Measurements from ENCODE around the gene AJUBA. TPM values are rescaled to one million over a fixed set of nuclear protein-coding genes. Genes with fewer than 3 reads are reported as not detected.

Gene AJUBA
- 2.4 and 2.7 TPM in 2 replicates for total RNA-seq

GRCh38 chr14:22982477-22983245 is at the start of gene AJUBA:
AJUBA (minus strand) TSS chr14:22982551; CDS start chr14:22982266, 285 bp downstream.
- H3K4me1 Mint-ChIP-seq, result peaks cover 7% of the 10 kb centered on the region
- H3K27ac Mint-ChIP-seq, result no peak within 1 kb of the TSS
- H3K4me3 Mint-ChIP-seq, result no peak within 1 kb of the TSS
- intact Hi-C loops (cut with micrococcal nuclease), result loop anchor here (1.0 to 10.0 kb wide), 8 partner anchors 9 to 1068 kb away; partner anchors contain the start of genes HAUS4, PRMT5 and SLC7A8
- H3K9me3 Mint-ChIP-seq, result no peaks in the 10 kb centered on the region
- H3K27me3 Mint-ChIP-seq, result peaks cover 14% of the 10 kb centered on the region
- peak; percentile 93 for DNase-seq
- no peaks in the 10 kb centered on the region for H3K36me3 Mint-ChIP-seq (ENCODE audit: low read depth)

DNA sequence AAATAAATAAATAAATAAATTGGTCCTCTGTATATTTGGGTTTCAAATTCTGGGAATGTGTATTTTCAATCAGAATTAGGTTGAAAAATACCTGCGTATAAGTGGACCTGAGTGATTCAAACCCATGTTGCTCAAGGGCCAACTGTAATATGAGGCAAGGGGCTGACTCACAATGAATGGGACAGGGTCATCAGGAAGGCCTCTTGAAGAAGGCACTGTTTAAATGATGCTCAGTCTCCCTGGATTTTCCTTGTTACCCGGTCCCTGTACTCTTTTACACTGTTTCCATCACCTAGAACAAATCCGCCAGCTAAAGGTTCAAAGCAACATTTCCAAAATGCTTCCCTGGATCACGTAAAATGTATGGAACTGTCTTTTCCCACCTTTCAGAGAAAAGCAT is 48.6 kb upstream of the AJUBA start:
- H3K4me1 Mint-ChIP-seq, result peaks cover 43% of the 10 kb centered on the region
- intact Hi-C loops (cut with micrococcal nuclease), result no loop called here
- no peak overlapping the region for H3K4me3 Mint-ChIP-seq
- no peak for DNase-seq
- no peak overlapping the region for H3K27ac Mint-ChIP-seq
- no peaks in the 10 kb centered on the region for H3K9me3 Mint-ChIP-seq
- peaks cover 52% of the 10 kb centered on the region for H3K36me3 Mint-ChIP-seq (ENCODE audit: low read depth)
- H3K27me3 Mint-ChIP-seq, result no peaks in the 10 kb centered on the region

GRCh38 chr14:23028799-23029198 is 46.4 kb upstream of the AJUBA start:
- Mint-ChIP-seq H3K27ac (peak overlapping the region; percentile 14), H3K4me1 (peaks cover 52% of the 10 kb centered on the region), H3K9me3 (no peaks in the 10 kb centered on the region), H3K36me3 (ENCODE audit: low read depth) (peaks cover 65% of the 10 kb centered on the region), H3K4me3 (peak overlapping the region; percentile 41), H3K27me3 (no peaks in the 10 kb centered on the region)
- intact Hi-C loops (cut with micrococcal nuclease), result no loop called here
- peak; percentile 70 for DNase-seq

- Mint-ChIP-seq H3K27ac (peak overlapping the region; percentile 80), H3K9me3 (no peaks in the 10 kb centered on the region), H3K4me3 (peak overlapping the region; percentile 18), H3K27me3 (no peaks in the 10 kb centered on the region), H3K4me1 (peaks cover 56% of the 10 kb centered on the region), H3K36me3 (ENCODE audit: low read depth) (peaks cover 52% of the 10 kb centered on the region)
- no peak for DNase-seq
- intact Hi-C loops (cut with micrococcal nuclease), result no loop called here
Measured at GRCh38 chr14:23025151-23025814, 42.9 kb upstream of the AJUBA start.

- peaks cover 56% of the 10 kb centered on the region for H3K4me1 Mint-ChIP-seq
- peaks cover 52% of the 10 kb centered on the region for H3K36me3 Mint-ChIP-seq (ENCODE audit: low read depth)
Measured at GRCh38 chr14:23024612-23025075, 42.3 kb upstream of the AJUBA start.

GRCh38 chr14:23023795-23024152 is 41.4 kb upstream of the AJUBA start:
- Mint-ChIP-seq H3K9me3 (no peaks in the 10 kb centered on the region), H3K4me1 (peaks cover 48% of the 10 kb centered on the region), H3K27ac (no peak overlapping the region), H3K4me3 (no peak overlapping the region), H3K27me3 (no peaks in the 10 kb centered on the region), H3K36me3 (ENCODE audit: low read depth) (peaks cover 45% of the 10 kb centered on the region)
- intact Hi-C loops (cut with micrococcal nuclease), result no loop called here
- DNase-seq, result no peak

More at GRCh38 chr14:23024612-23025075, 42.3 kb upstream of the AJUBA start:
- Mint-ChIP-seq H3K9me3 (no peaks in the 10 kb centered on the region), H3K27ac (peak overlapping the region; percentile 80), H3K27me3 (no peaks in the 10 kb centered on the region), H3K4me3 (no peak overlapping the region)
- DNase-seq, result no peak
- intact Hi-C loops (cut with micrococcal nuclease), result no loop called here

DNA sequence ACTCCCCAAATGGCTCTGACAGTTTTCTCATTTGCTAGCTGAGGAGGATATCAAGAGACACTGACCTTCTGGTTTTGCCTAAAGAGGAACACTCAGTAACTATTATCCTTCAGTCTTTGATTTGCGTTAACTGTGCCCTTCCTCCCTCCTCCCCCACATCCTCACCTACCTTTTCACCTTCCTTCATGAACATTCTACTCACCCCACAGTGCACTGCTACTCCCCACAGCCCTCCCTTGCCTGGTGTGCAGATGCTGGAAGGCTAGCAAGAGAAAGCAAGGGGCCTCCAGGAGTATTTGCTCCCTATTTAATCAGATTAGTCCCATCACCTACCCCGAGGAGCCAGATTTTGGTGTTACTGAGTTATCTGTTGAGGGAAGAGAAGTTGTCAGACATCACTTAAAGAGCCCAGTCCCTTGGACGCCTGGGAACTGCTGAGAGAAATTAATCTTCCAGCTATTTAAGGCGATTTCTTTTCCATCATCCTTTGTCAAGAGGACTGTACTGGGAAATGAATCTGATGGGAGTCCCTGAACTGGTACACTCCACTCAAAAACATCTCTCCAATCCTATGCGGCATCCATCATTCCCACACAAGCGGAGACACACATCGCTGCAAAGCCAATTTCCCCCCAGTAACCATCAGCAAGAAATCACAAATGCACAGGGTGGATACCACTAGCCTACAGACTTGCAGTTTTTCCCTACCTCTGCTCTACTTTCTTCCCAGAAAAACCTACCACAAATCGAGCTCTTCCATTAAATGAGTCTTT is 40.9 kb upstream of the AJUBA start:
- Mint-ChIP-seq H3K27ac (no peak overlapping the region), H3K4me1 (peaks cover 45% of the 10 kb centered on the region), H3K36me3 (ENCODE audit: low read depth) (peaks cover 42% of the 10 kb centered on the region), H3K27me3 (no peaks in the 10 kb centered on the region), H3K9me3 (no peaks in the 10 kb centered on the region), H3K4me3 (no peak overlapping the region)
- intact Hi-C loops (cut with micrococcal nuclease), result no loop called here
- DNase-seq, result no peak

GRCh38 chr14:23021889-23022442 is 39.6 kb upstream of the AJUBA start:
- Mint-ChIP-seq H3K4me1 (peaks cover 40% of the 10 kb centered on the region), H3K36me3 (ENCODE audit: low read depth) (peaks cover 35% of the 10 kb centered on the region), H3K9me3 (no peaks in the 10 kb centered on the region), H3K27ac (no peak overlapping the region), H3K4me3 (no peak overlapping the region), H3K27me3 (no peaks in the 10 kb centered on the region)
- intact Hi-C loops (cut with micrococcal nuclease), result no loop called here
- no peak for DNase-seq

DNA sequence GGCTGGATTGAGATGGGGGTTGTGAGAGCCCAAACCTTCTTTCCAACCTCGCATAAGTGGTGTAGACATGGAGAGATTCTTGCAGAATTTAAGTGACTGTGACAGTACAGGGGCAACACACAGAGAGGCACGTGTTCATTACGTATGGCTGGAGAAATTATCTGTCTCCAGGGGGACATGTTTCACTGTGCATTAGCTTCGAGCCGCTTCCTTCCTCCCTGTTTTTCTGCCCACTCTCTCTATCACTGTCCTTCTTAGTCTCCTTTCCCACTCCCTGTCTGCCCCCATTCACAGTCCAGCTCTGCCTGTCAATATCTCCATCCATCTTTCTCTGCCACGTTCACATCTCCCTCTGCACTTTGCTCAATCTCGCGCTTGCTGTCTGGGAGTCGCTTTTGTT is 39.1 kb upstream of the AJUBA start:
- intact Hi-C loops (cut with micrococcal nuclease), result no loop called here
- Mint-ChIP-seq H3K9me3 (no peaks in the 10 kb centered on the region), H3K4me1 (peaks cover 40% of the 10 kb centered on the region)

GRCh38 chr14:23020143-23021128 is 38.1 kb upstream of the AJUBA start:
- Mint-ChIP-seq H3K9me3 (no peaks in the 10 kb centered on the region), H3K27ac (no peak overlapping the region), H3K36me3 (ENCODE audit: low read depth) (peaks cover 27% of the 10 kb centered on the region), H3K4me3 (no peak overlapping the region), H3K4me1 (peaks cover 37% of the 10 kb centered on the region), H3K27me3 (no peaks in the 10 kb centered on the region)
- intact Hi-C loops (cut with micrococcal nuclease), result no loop called here
- DNase-seq, result no peak

More for the DNA sequence above, 39.1 kb upstream of the AJUBA start:
- peak overlapping the region; percentile 1 for H3K4me3 Mint-ChIP-seq
- no peaks in the 10 kb centered on the region for H3K27me3 Mint-ChIP-seq
- H3K36me3 Mint-ChIP-seq (ENCODE audit: low read depth), result peaks cover 35% of the 10 kb centered on the region
- no peak overlapping the region for H3K27ac Mint-ChIP-seq
- no peak for DNase-seq

GRCh38 chr14:23018107-23018506 is 35.8 kb upstream of the AJUBA start:
- no peak overlapping the region for H3K27ac Mint-ChIP-seq
- H3K9me3 Mint-ChIP-seq, result no peaks in the 10 kb centered on the region
- peaks cover 9% of the 10 kb centered on the region for H3K36me3 Mint-ChIP-seq (ENCODE audit: low read depth)
- intact Hi-C loops (cut with micrococcal nuclease), result no loop called here
- H3K27me3 Mint-ChIP-seq, result no peaks in the 10 kb centered on the region
- no peak overlapping the region for H3K4me3 Mint-ChIP-seq
- peaks cover 19% of the 10 kb centered on the region for H3K4me1 Mint-ChIP-seq
- DNase-seq, result no peak

- no peak overlapping the region for H3K27ac Mint-ChIP-seq
- H3K4me3 Mint-ChIP-seq, result no peak overlapping the region
- peaks cover 4% of the 10 kb centered on the region for H3K36me3 Mint-ChIP-seq (ENCODE audit: low read depth)
- H3K4me1 Mint-ChIP-seq, result peaks cover 14% of the 10 kb centered on the region
- DNase-seq, result no peak
- H3K9me3 Mint-ChIP-seq, result no peaks in the 10 kb centered on the region
- intact Hi-C loops (cut with micrococcal nuclease), result no loop called here
- H3K27me3 Mint-ChIP-seq, result no peaks in the 10 kb centered on the region
Measured at GRCh38 chr14:23017091-23017490, 34.7 kb upstream of the AJUBA start.

- intact Hi-C loops (cut with micrococcal nuclease), result no loop called here
- no peak for DNase-seq
- Mint-ChIP-seq H3K9me3 (no peaks in the 10 kb centered on the region), H3K27me3 (no peaks in the 10 kb centered on the region), H3K36me3 (ENCODE audit: low read depth) (peaks cover 2% of the 10 kb centered on the region), H3K4me3 (peak overlapping the region; percentile 42), H3K4me1 (peaks cover 8% of the 10 kb centered on the region), H3K27ac (peak overlapping the region; percentile 1)
Measured at GRCh38 chr14:23015618-23016017, 33.3 kb upstream of the AJUBA start.
